GM12874 (cell line): Measurements from ENCODE around the gene ARHGEF4.

ENCODE experiments used
- CTCF ChIP-seq: IDR thresholded peaks from 2 replicates; pipeline ENCODE4 v1.5.1; 2011; ENCODE audit warnings: low read depth, mild to moderate bottlenecking, control low read depth, low read length, moderate library complexity; ENCODE audit not compliant: insufficient read depth

Gene ARHGEF4

GRCh38 chr2:130850788-130851623 is 14.3 kb downstream of the ARHGEF4 start:
- TF ChIP-seq CTCF = no peak

GRCh38 chr2:130851624-130852382 is 15.1 kb downstream of the ARHGEF4 start:
- TF ChIP-seq CTCF = no peak

- no peak for TF ChIP-seq CTCF
These were observed 15.9 kb downstream of the ARHGEF4 start for GRCh38 chr2:130852521-130853115.

GRCh38 chr2:130853391-130853790 is 16.7 kb downstream of the ARHGEF4 start:
- TF ChIP-seq CTCF = no peak

GRCh38 chr2:130854301-130854700 is 17.6 kb downstream of the ARHGEF4 start:
- no peak for TF ChIP-seq CTCF

- TF ChIP-seq CTCF = no peak
These were observed 28.4 kb downstream of the ARHGEF4 start for GRCh38 chr2:130864830-130865800.
